SU-DHL-6 (cell line): Measurements from ENCODE around the gene NRN1.

Experiments
- H2AFZ ChIP-seq: fragments of 200-600 bp; sonication (generic); 2 replicates; pipeline ENCODE4 v1.6.1; 2014; ENCODE audit warnings: low read depth, mild to moderate bottlenecking, moderate library complexity, mixed read lengths, antibody characterized with exemption, low read length; ENCODE audit not compliant: severe bottlenecking
- H3F3A ChIP-seq: fragments of 200-600 bp; shearing (Covaris generic); 2 replicates; pipeline ENCODE4 v1.6.0; 2016; ENCODE audit warnings: antibody characterized with exemption, mild to moderate bottlenecking; ENCODE audit not compliant: insufficient read depth
- H3K27ac ChIP-seq: fragments of 200-600 bp; sonication (generic); 2 replicates; pipeline ENCODE4 v1.5.1; 2016; ENCODE audit warnings: low read depth, mild to moderate bottlenecking, low read length, moderate library complexity, mixed read lengths
- H3K27me3 ChIP-seq: fragments of 200-600 bp; sonication (generic), shearing (Covaris generic); 2 replicates; pipeline ENCODE4 v1.6.0; 2014; ENCODE audit warnings: mild to moderate bottlenecking, low read length
- H3K36me3 ChIP-seq: fragments of 200-600 bp; sonication (generic); 2 replicates; pipeline ENCODE4 v1.6.1; 2014; ENCODE audit warnings: mild to moderate bottlenecking, low read length, mixed read lengths
- H3K4me2 ChIP-seq: fragments of 300-600, 200-600 bp; shearing (Covaris generic), sonication (generic); 2 replicates; pipeline ENCODE4 v1.6.0; 2014; ENCODE audit warnings: low read length, low read depth, mild to moderate bottlenecking; ENCODE audit not compliant: poor library complexity, severe bottlenecking
- H3K4me3 ChIP-seq: fragments of 200-600 bp; sonication (generic); 2 replicates; pipeline ENCODE4 v1.5.1; 2014; ENCODE audit warnings: antibody characterized with exemption, low read length, mild to moderate bottlenecking, mixed read lengths; ENCODE audit not compliant: insufficient read depth, poor library complexity, severe bottlenecking
- H3K79me2 ChIP-seq: fragments of 200-600 bp; sonication (generic); 2 replicates; pipeline ENCODE4 v1.6.1; 2014; ENCODE audit warnings: mild to moderate bottlenecking, low read length, moderate library complexity; ENCODE audit not compliant: insufficient read depth
- H3K9ac ChIP-seq: fragments of 200-600 bp; sonication (generic); 2 replicates; pipeline ENCODE4 v1.7.0; 2014; ENCODE audit warnings: mild to moderate bottlenecking, low read length
- H3K9me2 ChIP-seq: fragments of 200-600 bp; sonication (generic); replicated peaks from 2 replicates; pipeline ENCODE4 v1.6.1; 2014; ENCODE audit warnings: low read length; ENCODE audit not compliant: insufficient read depth
- H3K9me3 ChIP-seq: fragments of 200-600 bp; sonication (generic); 2 replicates; pipeline ENCODE4 v1.6.1; 2014; ENCODE audit warnings: low read length, mixed read lengths; ENCODE audit not compliant: insufficient read depth
- H4K20me1 ChIP-seq: fragments of 200-600 bp; sonication (generic); 2 replicates; pipeline ENCODE4 v1.6.1; 2014; ENCODE audit warnings: low read depth, mild to moderate bottlenecking, antibody characterized with exemption, low read length, moderate library complexity, mixed read lengths
- CTCF ChIP-seq: fragments of 200-600 bp; sonication (generic); IDR thresholded peaks from one replicate; pipeline ENCODE4 v1.5.1; 2017; ENCODE audit warnings: antibody characterized with exemption, mild to moderate bottlenecking, low read length, moderate library complexity; ENCODE audit not compliant: insufficient read depth, poor library complexity, severe bottlenecking
- EZH2phosphoT487 ChIP-seq: fragments of 200-600 bp; sonication (generic), shearing (Covaris generic); conservative IDR thresholded peaks from 2 replicates; pipeline ENCODE4 v1.6.1; 2018; ENCODE audit warnings: mild to moderate bottlenecking, antibody characterized with exemption, low read length, moderate library complexity, mixed read lengths

The NRN1 gene

GRCh38 chr6:6008089-6008647 lies 1.4 kb upstream of the NRN1 start:
- Histone ChIP-seq H3F3A (peaks cover 18% of the 10 kb centered on the region), H3K27me3 (no peaks in the 10 kb centered on the region), H3K27ac (peak overlapping the region; percentile 32), H2AFZ (peak overlapping the region; percentile 96), H3K9ac (peak overlapping the region; percentile 53), H4K20me1 (no peaks in the 10 kb centered on the region), H3K9me3 (no peaks in the 10 kb centered on the region), H3K4me3 (peak overlapping the region; percentile 64), H3K9me2 (no peaks in the 10 kb centered on the region), H3K79me2 (no peaks in the 10 kb centered on the region), H3K36me3 (no peaks in the 10 kb centered on the region), H3K4me2 (peak overlapping the region; percentile 79)
- no peak for TF ChIP-seq CTCF
- TF ChIP-seq EZH2phosphoT487 = no peak

- Histone ChIP-seq H3F3A (peaks cover 18% of the 10 kb centered on the region), H3K79me2 (no peaks in the 10 kb centered on the region), H3K36me3 (no peaks in the 10 kb centered on the region), H3K4me2 (peak overlapping the region; percentile 79), H4K20me1 (no peaks in the 10 kb centered on the region), H3K27ac (peak overlapping the region; percentile 32), H3K9me2 (no peaks in the 10 kb centered on the region), H3K9me3 (no peaks in the 10 kb centered on the region), H3K27me3 (no peaks in the 10 kb centered on the region), H3K4me3 (peak overlapping the region; percentile 64), H3K9ac (peak overlapping the region; percentile 53), H2AFZ (peak overlapping the region; percentile 96)
- TF ChIP-seq CTCF (no peak), EZH2phosphoT487 (no peak)
Observed at GRCh38 chr6:6007366-6008088, 802 bp upstream of the NRN1 start.

- no peaks in the 10 kb centered on the region for H3K9me3 ChIP-seq
- no peak overlapping the region for H3K27ac ChIP-seq
- peak overlapping the region; percentile 53; the same call in 1 of the 2 replicates for H3K9ac ChIP-seq
- peak overlapping the region; percentile 64 for H3K4me3 ChIP-seq
- peak overlapping the region; percentile 79 for H3K4me2 ChIP-seq
- no peaks in the 10 kb centered on the region for H3K27me3 ChIP-seq
- no peaks in the 10 kb centered on the region for H3K9me2 ChIP-seq
- H3F3A ChIP-seq = peaks cover 18% of the 10 kb centered on the region
- H3K36me3 ChIP-seq = no peaks in the 10 kb centered on the region
- TF ChIP-seq EZH2phosphoT487 (no peak), CTCF (no peak)
- no peaks in the 10 kb centered on the region for H4K20me1 ChIP-seq
- no peaks in the 10 kb centered on the region for H3K79me2 ChIP-seq
- H2AFZ ChIP-seq = no peak overlapping the region
Observed at GRCh38 chr6:6006006-6006427, 708 bp downstream of the NRN1 start.
